HG02642 (cell line): ENCODE measurements around the gene ETFDH.
A peak's percentile ranks its signal among the peaks of the same experiment; 100 is the strongest.
"Not testable (repeated sequence)": the region's sequence is repeated elsewhere in the genome, so short reads cannot be mapped to it uniquely, and the experiment has no call there.

Source experiments
- ATAC-seq: cut with Tn5 transposase; IDR thresholded peaks from one replicate; pipeline ENCODE4 v1.9.1; 2021; ENCODE audit warnings: mild to moderate bottlenecking; ENCODE audit not compliant: unreplicated experiment, poor library complexity

Gene ETFDH

GRCh38 chr4:158676076-158676475, 4.0 kb downstream of the ETFDH start:
- no peak for ATAC-seq

GRCh38 chr4:158678767-158679166, 6.7 kb downstream of the ETFDH start:
- no peak for ATAC-seq

GRCh38 chr4:158681629-158682028, 9.5 kb downstream of the ETFDH start:
- ATAC-seq = no peak

- ATAC-seq = no peak
These were observed 10.0 kb downstream of the ETFDH start for GRCh38 chr4:158682066-158682465.

GRCh38 chr4:158688813-158689212, 16.7 kb downstream of the ETFDH start:
- no peak for ATAC-seq

GRCh38 chr4:158704274-158704673, 32.2 kb downstream of the ETFDH start:
- ATAC-seq = no peak

- no peak for ATAC-seq
These were observed 38.7 kb downstream of the ETFDH start for GRCh38 chr4:158710814-158711213.

- not testable (repeated sequence) for ATAC-seq
These were observed 40.5 kb downstream of the ETFDH start for GRCh38 chr4:158712622-158713021.

GRCh38 chr4:158714937-158715336, 42.8 kb downstream of the ETFDH start:
- ATAC-seq = no peak

GRCh38 chr4:158715802-158716201, 43.7 kb downstream of the ETFDH start:
- ATAC-seq = no peak

- ATAC-seq = no peak
These were observed 49.6 kb downstream of the ETFDH start for GRCh38 chr4:158721680-158722079.

- ATAC-seq = peak; percentile 7
These were observed 50.3 kb downstream of the ETFDH start for GRCh38 chr4:158722291-158722916.

GRCh38 chr4:158722917-158723793, 51.1 kb downstream of the ETFDH start, which contains the start of gene PPID:
PPID (minus strand) TSS chr4:158723396; CDS start chr4:158723288, 108 bp downstream.
- peak; percentile 97 for ATAC-seq

GRCh38 chr4:158724637-158725036, 52.5 kb downstream of the ETFDH start:
- ATAC-seq = no peak

- no peak for ATAC-seq
These were observed 54.5 kb downstream of the ETFDH start for GRCh38 chr4:158726633-158727032.

GRCh38 chr4:158728236-158728635, 56.1 kb downstream of the ETFDH start:
- ATAC-seq = no peak

- ATAC-seq = peak; percentile 88
These were observed 57.8 kb downstream of the ETFDH start for GRCh38 chr4:158729716-158730559.

GRCh38 chr4:158738866-158739265, 66.8 kb downstream of the ETFDH start:
- no peak for ATAC-seq

- ATAC-seq = no peak
These were observed 67.5 kb downstream of the ETFDH start for GRCh38 chr4:158739600-158739999.

GRCh38 chr4:158741326-158742021, 69.4 kb downstream of the ETFDH start:
- no peak for ATAC-seq
